ENCODE measurements around the gene ATP2B1.

ATP2B1 gene

DNA sequence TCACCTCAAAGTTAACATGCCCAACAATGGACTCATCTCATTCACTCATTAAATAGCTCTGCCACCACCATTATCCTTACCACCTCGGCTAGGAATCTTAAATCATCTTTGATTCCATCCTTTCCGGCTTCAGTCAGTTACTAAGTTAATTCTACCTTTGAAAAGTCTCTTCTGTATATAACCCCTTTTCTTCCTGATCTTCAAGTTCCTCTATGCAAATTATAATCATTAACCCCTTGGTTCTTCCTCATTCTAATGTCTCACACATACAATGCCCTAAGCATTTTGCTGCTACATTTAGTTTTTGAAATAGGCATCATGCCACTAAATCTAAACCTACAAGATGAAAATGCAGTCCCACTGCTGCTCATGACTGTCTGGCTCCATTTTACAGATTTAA lies 51.6 kb downstream of the ATP2B1 start:
- H3K27ac ChIP-seq: no peak overlapping the region
- TF ChIP-seq ZFX (IDR thresholded peaks at IDR 0.05): no peak
- TF ChIP-seq, protein P1, sequence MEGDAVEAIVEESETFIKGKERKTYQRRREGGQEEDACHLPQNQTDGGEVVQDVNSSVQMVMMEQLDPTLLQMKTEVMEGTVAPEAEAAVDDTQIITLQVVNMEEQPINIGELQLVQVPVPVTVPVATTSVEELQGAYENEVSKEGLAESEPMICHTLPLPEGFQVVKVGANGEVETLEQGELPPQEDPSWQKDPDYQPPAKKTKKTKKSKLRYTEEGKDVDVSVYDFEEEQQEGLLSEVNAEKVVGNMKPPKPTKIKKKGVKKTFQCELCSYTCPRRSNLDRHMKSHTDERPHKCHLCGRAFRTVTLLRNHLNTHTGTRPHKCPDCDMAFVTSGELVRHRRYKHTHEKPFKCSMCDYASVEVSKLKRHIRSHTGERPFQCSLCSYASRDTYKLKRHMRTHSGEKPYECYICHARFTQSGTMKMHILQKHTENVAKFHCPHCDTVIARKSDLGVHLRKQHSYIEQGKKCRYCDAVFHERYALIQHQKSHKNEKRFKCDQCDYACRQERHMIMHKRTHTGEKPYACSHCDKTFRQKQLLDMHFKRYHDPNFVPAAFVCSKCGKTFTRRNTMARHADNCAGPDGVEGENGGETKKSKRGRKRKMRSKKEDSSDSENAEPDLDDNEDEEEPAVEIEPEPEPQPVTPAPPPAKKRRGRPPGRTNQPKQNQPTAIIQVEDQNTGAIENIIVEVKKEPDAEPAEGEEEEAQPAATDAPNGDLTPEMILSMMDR (conservative IDR thresholded peaks at IDR 0.05): no peak

DNA sequence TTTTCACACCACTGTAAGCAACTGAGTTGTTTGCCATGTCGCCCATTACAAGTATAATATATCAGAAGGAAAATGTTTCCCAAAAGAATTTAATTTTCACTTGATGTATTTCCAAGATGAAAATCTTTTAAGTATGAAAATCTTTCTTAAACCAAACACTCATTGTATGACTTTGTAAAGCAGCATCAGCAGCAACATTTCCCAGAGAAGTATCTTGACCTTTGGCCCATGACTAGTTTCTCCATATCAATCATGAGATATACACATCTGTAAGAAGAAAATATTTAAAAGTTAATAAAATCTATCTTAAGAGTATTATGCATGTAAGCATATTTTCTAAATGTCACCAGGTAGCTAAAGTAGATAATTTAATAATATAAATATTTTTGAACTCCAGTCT lies 52.8 kb downstream of the ATP2B1 start:
- no peak overlapping the region for H3K27ac ChIP-seq
- TF ChIP-seq, protein P1 (conservative IDR thresholded peaks at IDR 0.05): no peak
- no peak for TF ChIP-seq ZFX (IDR thresholded peaks at IDR 0.05)

DNA sequence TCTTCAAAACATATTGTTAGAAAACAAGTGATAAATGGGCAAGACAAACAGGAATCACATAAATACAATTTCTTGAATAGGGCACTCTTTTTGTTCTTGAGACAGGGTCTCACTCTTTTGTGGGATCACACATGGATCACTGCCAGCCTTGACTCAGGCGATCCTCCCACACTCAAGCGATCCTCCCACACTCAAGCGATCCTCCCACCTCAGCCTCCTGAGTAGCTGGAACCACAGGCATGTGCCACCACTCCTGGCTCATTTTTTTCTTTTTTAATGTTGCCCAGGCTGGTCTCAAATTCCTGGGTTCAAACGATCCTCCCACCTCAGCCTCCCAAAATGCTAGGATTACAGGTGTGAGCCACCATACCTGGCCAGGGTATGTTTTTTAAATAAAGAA lies 57.4 kb downstream of the ATP2B1 start:
- TF ChIP-seq ZFX (IDR thresholded peaks at IDR 0.05): no peak
- TF ChIP-seq, protein P1 (conservative IDR thresholded peaks at IDR 0.05): no peak
- no peak overlapping the region for H3K27ac ChIP-seq

DNA sequence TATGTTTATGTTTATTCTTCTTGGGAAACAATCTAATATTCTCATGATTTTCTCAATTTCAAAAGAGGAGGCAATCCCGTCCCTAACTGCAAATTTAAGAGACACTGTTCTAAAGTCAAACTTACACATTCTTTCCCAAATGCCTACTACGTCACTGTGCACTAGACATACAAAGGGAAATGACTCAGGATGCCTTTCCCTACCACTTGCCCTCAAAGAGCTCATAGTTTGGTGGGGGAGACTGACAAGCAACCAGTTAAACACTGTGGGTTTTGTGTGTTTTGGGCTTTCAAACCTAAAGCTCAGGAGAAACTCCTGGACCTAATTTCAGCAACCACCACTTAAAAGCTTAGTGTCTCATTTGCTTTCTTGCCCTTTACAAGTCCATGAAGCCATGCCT lies 58.4 kb downstream of the ATP2B1 start:
- no peak overlapping the region for H3K27ac ChIP-seq
- TF ChIP-seq, protein P1 (conservative IDR thresholded peaks at IDR 0.05): no peak
- TF ChIP-seq ZFX (IDR thresholded peaks at IDR 0.05): no peak

DNA sequence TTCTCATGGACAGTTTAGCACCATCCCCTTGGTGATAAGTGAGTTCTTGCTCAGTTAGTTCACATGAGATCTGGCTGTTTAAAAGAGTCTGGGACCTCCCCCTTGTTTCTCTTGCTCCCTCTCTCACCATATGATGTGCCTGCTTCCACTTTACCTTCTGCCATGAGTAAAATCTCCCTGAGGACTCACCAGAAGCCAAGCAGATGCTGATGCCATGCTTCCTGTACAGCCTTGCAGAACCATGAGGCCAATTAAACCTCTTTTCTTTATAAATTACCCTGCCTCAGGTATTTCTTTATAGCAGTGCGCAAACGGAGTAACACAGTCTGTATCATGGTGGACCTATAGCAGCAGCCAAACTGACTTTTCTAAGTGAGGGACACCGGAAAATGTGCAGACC lies 58.8 kb downstream of the ATP2B1 start:
- no peak overlapping the region for H3K27ac ChIP-seq
- TF ChIP-seq ZFX (IDR thresholded peaks at IDR 0.05): no peak
- TF ChIP-seq, protein P1 (conservative IDR thresholded peaks at IDR 0.05): no peak

DNA sequence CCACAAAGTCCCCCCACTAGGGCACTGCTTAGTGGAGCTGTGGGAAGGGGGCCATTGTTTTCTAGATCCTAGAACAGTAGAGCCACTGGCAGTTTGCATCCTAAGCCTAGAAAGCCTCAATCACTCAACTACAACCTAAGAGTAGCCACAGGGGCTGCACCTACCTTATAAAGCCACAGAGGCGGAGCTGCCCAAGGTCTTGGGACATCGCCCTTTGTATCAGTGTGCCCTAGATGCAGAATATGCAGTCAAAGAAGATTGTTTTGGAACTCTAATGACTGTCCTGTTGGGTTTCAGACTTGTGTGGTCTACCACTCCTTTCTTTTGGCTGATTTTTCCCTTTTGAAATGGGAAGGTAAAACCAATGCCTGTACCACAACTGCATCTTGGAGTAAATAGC lies 59.5 kb downstream of the ATP2B1 start:
- TF ChIP-seq, protein P1 (conservative IDR thresholded peaks at IDR 0.05): no peak
- TF ChIP-seq ZFX (IDR thresholded peaks at IDR 0.05): no peak
- H3K27ac ChIP-seq: no peak overlapping the region

DNA sequence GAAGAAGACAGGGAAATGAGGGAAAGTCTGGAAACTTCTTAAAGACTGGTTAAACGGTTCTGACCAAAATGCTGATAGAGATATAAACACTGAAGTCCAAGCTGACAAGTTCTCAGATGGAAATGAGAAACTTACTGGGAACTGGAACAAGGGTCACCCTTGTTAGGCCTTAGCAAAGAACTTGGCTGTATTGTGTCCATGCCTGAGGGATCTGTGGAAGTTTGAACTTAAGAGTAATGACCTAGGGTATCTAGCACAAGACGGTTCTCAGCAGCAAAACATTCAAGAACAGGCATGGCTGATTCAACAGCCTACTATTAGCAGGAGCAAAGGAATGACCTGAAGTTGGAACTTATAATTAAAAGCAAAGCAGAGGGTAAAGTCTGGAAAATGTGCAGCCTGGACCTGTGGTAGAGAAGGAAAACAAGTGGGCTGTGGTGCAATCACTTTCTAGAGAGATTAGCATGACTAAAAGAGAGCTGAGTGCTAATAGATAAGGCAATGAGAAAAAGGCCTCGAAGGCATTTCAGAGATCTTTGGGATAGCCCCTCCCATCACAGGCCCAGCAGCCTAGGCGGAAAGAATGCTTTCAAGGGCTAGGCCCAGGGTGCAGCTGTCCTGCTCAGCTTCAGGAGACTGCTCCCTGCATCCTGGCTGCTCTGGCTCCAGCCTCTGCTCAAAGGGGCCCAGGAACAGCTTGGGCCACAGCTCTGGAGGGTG lies 60.3 kb downstream of the ATP2B1 start:
- TF ChIP-seq, protein P1 (conservative IDR thresholded peaks at IDR 0.05): no peak
- no peak for TF ChIP-seq ZFX (IDR thresholded peaks at IDR 0.05)
- no peak overlapping the region for H3K27ac ChIP-seq
